HG03280 (cell line): ENCODE measurements around the gene TRAPPC8.
A peak's percentile ranks its signal among the peaks of the same experiment; 100 is the strongest.
"Not testable (repeated sequence)": the region's sequence is repeated elsewhere in the genome, so short reads cannot be mapped to it uniquely, and the experiment has no call there.

Experiments used
- ATAC-seq: cut with Tn5 transposase; IDR thresholded peaks from one replicate; pipeline ENCODE4 v1.9.1; 2021; ENCODE audit warnings: mild to moderate bottlenecking, moderate library complexity; ENCODE audit not compliant: unreplicated experiment

TRAPPC8 gene

GRCh38 chr18:31946305-31947046, 3.5 kb upstream of the TRAPPC8 start:
- ATAC-seq: no peak

GRCh38 chr18:31943878-31944816, 1.2 kb upstream of the TRAPPC8 start:
- no peak for ATAC-seq

GRCh38 chr18:31942291-31942998, 483 bp downstream of the TRAPPC8 start:
- peak; percentile 38 for ATAC-seq

- no peak for ATAC-seq
Observed at GRCh38 chr18:31941010-31941809, 1.7 kb downstream of the TRAPPC8 start.

DNA sequence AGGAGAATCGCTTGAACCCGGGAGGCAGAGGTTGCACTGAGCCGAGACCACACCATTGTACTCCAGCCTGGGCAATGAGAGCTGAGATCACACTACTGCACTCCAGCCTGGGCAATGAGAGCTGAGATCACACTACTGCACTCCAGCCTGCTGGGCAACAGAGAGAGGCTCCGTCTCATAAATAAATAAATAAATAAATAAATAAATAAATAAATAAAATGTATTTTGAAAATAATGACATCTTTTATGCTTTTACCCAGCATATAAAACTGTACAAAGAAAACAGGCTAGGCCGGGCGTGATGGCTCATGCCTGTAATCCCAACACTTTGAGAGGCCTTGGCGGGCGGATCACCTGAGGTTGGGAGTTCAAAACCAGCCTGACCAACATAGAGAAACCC, 8.2 kb downstream of the TRAPPC8 start:
- not testable (repeated sequence) for ATAC-seq

GRCh38 chr18:31931886-31932240, 11.1 kb downstream of the TRAPPC8 start:
- ATAC-seq: no peak

GRCh38 chr18:31931163-31931885, 11.6 kb downstream of the TRAPPC8 start:
- no peak for ATAC-seq

GRCh38 chr18:31929273-31929672, 13.7 kb downstream of the TRAPPC8 start:
- ATAC-seq: no peak

DNA sequence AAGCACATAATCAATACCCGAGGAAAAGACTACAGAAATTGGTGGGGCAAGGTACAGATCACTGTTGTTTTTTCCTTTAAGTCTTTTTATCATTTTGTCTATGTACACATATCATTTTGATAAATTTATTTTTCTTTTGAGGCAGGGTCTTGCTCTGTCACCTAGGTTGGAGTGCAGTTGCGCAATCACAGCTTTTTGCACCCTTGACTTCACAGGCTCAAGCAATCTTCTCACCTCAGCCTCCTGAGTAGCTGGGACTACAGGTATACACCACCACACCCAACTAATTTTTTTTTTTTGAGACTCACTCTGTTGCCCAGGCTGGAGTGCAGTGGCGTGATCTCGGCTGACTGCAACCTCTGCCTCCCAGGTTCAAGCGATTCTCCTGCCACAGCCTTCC, 15.9 kb downstream of the TRAPPC8 start:
- ATAC-seq: not testable (repeated sequence)

- ATAC-seq: no peak
Observed at GRCh38 chr18:31920277-31920676, 22.7 kb downstream of the TRAPPC8 start.

GRCh38 chr18:31919366-31919765, 23.6 kb downstream of the TRAPPC8 start:
- not testable (repeated sequence) for ATAC-seq

DNA sequence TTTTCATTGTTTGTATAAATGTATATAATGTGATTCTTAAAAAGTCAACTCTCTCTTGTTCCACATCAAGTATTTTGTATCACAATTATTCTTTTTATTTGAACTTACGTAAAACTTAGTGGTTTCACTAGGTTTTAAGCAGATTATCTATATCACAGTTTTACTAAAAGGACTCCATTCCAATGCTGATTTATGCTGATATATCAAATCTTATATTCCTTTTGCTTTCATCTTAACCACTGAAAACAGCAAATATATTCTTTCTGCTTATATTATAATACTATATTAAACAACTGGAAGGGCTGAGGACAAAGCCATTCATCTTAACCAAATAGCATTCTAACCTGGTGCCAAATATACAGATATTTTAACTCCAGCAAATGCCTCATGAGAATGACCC, 24.2 kb downstream of the TRAPPC8 start:
- no peak for ATAC-seq

GRCh38 chr18:31901063-31901462, 41.9 kb downstream of the TRAPPC8 start:
- no peak for ATAC-seq

DNA sequence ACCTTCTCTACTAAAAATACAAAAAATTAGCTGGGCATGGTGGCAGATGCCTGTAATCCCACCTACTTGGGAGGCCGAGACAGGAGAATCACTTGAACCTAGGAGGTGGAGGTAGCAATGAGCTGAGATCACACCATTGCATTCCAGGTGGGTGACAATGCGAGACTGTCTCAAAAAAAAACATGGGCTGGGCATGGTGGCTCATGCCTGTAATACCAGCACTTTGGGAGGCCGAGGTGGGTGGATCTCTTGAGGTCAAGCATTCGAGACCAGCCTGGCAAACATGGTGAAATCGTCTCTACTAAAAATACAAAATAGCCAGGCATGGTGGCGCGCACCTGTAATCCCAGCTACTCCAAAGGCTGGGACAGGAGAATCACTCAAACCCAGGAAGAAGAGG, 43.2 kb downstream of the TRAPPC8 start:
- ATAC-seq: not testable (repeated sequence)

GRCh38 chr18:31892936-31893335, 50.0 kb downstream of the TRAPPC8 start:
- no peak for ATAC-seq

DNA sequence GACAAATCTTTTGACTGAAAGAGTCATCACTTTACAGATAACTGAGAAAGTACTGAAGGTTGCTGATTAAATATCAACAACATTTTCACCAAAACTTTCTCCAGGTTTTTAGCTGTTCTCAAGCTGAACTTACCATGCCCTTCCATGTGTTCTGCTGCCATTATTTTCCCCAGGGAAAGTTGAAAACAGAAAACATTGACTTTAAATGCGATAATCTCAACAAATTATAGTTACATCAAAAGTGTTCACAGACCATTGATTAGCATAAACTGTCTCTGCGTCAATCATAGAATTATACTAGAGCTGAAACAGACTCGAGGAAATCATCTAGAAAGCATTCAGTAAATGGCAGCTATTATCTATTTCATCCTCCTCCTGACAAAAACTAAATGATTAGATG, 51.4 kb downstream of the TRAPPC8 start:
- ATAC-seq: no peak

GRCh38 chr18:31884020-31884419, 58.9 kb downstream of the TRAPPC8 start:
- ATAC-seq: no peak

GRCh38 chr18:31880186-31880898, 62.6 kb downstream of the TRAPPC8 start:
- no peak for ATAC-seq

- no peak for ATAC-seq
Observed at GRCh38 chr18:31878358-31878757, 64.6 kb downstream of the TRAPPC8 start.
